ENCODE results near the gene DSCAM. TPM values are rescaled to one million over a fixed set of nuclear protein-coding genes. Genes with fewer than 3 reads are reported as not detected.

DSCAM gene
- total and polyA plus RNA-seq, 2 experiments from 2014 or later = 0.07 TPM; not detected in 1

- TF ChIP-seq ETS1 (IDR thresholded peaks at IDR 0.05) (no peak), EZH2phosphoT487 (IDR thresholded peaks at IDR 0.05; ENCODE audit: unreplicated experiment) (no peak), ZNF331 (CRISPR knock-in tag; IDR thresholded peaks at IDR 0.05; ENCODE audit: low read depth) (no peak), EZH2 (IDR thresholded peaks at IDR 0.05; ENCODE audit: low read depth, unreplicated experiment) (no peak), STAT1 (IDR thresholded peaks at IDR 0.05; ENCODE audit: unreplicated experiment) (no peak), JUNB (IDR thresholded peaks at IDR 0.05; ENCODE audit: unreplicated experiment) (no peak)
- TF ChIP-seq, protein P1, sequence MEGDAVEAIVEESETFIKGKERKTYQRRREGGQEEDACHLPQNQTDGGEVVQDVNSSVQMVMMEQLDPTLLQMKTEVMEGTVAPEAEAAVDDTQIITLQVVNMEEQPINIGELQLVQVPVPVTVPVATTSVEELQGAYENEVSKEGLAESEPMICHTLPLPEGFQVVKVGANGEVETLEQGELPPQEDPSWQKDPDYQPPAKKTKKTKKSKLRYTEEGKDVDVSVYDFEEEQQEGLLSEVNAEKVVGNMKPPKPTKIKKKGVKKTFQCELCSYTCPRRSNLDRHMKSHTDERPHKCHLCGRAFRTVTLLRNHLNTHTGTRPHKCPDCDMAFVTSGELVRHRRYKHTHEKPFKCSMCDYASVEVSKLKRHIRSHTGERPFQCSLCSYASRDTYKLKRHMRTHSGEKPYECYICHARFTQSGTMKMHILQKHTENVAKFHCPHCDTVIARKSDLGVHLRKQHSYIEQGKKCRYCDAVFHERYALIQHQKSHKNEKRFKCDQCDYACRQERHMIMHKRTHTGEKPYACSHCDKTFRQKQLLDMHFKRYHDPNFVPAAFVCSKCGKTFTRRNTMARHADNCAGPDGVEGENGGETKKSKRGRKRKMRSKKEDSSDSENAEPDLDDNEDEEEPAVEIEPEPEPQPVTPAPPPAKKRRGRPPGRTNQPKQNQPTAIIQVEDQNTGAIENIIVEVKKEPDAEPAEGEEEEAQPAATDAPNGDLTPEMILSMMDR (conservative IDR thresholded peaks at IDR 0.05; ENCODE audit: low read depth in 2 of 2) = no peak
Measured at GRCh38 chr21:40371329-40371728, 475.6 kb downstream of the DSCAM start (continued).

DNA sequence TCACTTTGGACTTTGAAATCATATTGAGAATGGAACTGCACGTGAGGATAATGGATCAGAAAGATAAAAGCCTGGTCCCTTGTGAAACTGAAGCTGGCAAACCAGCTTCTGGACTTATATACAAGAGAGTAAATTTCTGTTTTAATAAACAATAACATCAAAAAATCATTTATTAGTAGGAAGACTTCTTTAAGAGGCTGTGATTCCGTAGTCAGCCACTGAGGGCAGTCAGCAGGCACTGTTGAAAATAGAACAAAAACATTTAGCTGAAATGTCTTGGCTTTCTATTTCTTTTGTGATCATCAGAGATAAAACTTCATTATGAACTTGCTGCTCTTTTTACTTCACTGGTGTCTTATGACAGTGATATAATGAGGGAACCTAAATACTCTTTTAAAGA, 490.3 kb downstream of the DSCAM start:
- H3K27ac ChIP-seq (ENCODE audit: low read depth) = no peak overlapping the region
- H3K4me1 ChIP-seq (ENCODE audit: insufficient read depth) = no peaks in the 10 kb centered on the region
- H3K79me2 ChIP-seq (replicated peaks; ENCODE audit: insufficient read depth) = no peaks in the 10 kb centered on the region
- no peak for DNase-seq (ENCODE audit: low spot score)
- no peak overlapping the region for H2AFZ ChIP-seq
- H3K27me3 ChIP-seq (ENCODE audit: insufficient read depth) = no peaks in the 10 kb centered on the region
- H4K20me1 ChIP-seq (replicated peaks; ENCODE audit: insufficient read depth) = no peaks in the 10 kb centered on the region
- H3K27me3 Mint-ChIP-seq (ENCODE audit: insufficient read depth, low read depth, poor library complexity) = peaks cover 2% of the 10 kb centered on the region
- H3K27ac Mint-ChIP-seq = no peak overlapping the region
- H3K4me2 ChIP-seq = no peak overlapping the region
- TF ChIP-seq ETS1 (IDR thresholded peaks at IDR 0.05) = no peak
- TF ChIP-seq, protein P1 (conservative IDR thresholded peaks at IDR 0.05; ENCODE audit: low read depth in 2 of 2) = 0 out of 4 replicates have a peak, but pooled peaks of 1 of the 2 experiments have one; percentile 27
- no peaks in the 10 kb centered on the region for H3K4me1 Mint-ChIP-seq
- H3K4me3 Mint-ChIP-seq = no peak overlapping the region
- no peak overlapping the region for H3K4me3 ChIP-seq
- peaks cover 72% of the 10 kb centered on the region for H3K9me3 Mint-ChIP-seq
- no peaks in the 10 kb centered on the region for H3K36me3 ChIP-seq (ENCODE audit: insufficient read depth)
- no peaks in the 10 kb centered on the region; the same call in 2 of the 3 replicates for H3K36me3 Mint-ChIP-seq (ENCODE audit: low read depth)
- ATAC-seq = no peak
- no peaks in the 10 kb centered on the region for H3K9me2 ChIP-seq (ENCODE audit: insufficient read depth)
- H3F3A ChIP-seq (replicated peaks; ENCODE audit: low read depth) = no peaks in the 10 kb centered on the region

Measured in GM23338 (cell line).